Keratinocyte (primary cell): ENCODE results near the gene ATP6V0B.

Source experiments
- CTCF ChIP-seq, 3 experiments: IDR thresholded peaks in 1 of 3; conservative IDR thresholded peaks in 1 of 3; optimal IDR thresholded peaks in 1 of 3; 2 replicates in 2 of 3; 3 replicates in 1 of 3; pipeline versions ENCODE3 to v1.5.1; 2011; ENCODE audit warnings: low read length in 3 of 3, mild to moderate bottlenecking in 3 of 3, moderate library complexity in 2 of 3, control low read depth in 1 of 3, inconsistent platforms in 1 of 3; ENCODE audit not compliant: insufficient read depth in 2 of 3; ENCODE audit errors: extremely low read depth in 1 of 3
- EZH2 ChIP-seq: IDR thresholded peaks from one replicate; pipeline ENCODE4 v1.6.1; 2012; ENCODE audit warnings: inconsistent platforms, mild to moderate bottlenecking, low read length, moderate library complexity

- no peak for TF ChIP-seq CTCF (optimal IDR thresholded peaks at IDR 0.05 in 1 of 3, IDR thresholded peaks at IDR 0.05 in 1 of 3, conservative IDR thresholded peaks at IDR 0.05 in 1 of 3; ENCODE audit: extremely low read depth in 1 of 3, insufficient read depth in 2 of 3, low read length in 3 of 3)
- TF ChIP-seq EZH2, result no peak
Measured at GRCh38 chr1:44012941-44013609, 38.3 kb downstream of the ATP6V0B start.
